ENCODE measurements around the gene UTP25.
"Not testable (repeated sequence)": the region's sequence is repeated elsewhere in the genome, so short reads cannot be mapped to it uniquely, and the experiment has no call there.

GRCh38 chr1:209793711-209794110, 34.1 kb upstream of the UTP25 start:
- not testable (repeated sequence) for TF ChIP-seq FOXK2, ZNF384, FOXA1 (IDR thresholded peaks at IDR 0.05)
- TF ChIP-seq, protein P1, sequence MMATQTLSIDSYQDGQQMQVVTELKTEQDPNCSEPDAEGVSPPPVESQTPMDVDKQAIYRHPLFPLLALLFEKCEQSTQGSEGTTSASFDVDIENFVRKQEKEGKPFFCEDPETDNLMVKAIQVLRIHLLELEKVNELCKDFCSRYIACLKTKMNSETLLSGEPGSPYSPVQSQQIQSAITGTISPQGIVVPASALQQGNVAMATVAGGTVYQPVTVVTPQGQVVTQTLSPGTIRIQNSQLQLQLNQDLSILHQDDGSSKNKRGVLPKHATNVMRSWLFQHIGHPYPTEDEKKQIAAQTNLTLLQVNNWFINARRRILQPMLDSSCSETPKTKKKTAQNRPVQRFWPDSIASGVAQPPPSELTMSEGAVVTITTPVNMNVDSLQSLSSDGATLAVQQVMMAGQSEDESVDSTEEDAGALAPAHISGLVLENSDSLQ (IDR thresholded peaks at IDR 0.05): not testable (repeated sequence)

Measured in HEK293T (cell line).